Astrocyte of the cerebellum (primary cell): ENCODE results near the gene TARP.
"Not testable (repeated sequence)": the region's sequence is repeated elsewhere in the genome, so short reads cannot be mapped to it uniquely, and the experiment has no call there.

ENCODE experiments used
- DNase-seq: peaks from one replicate; pipeline ENCODE4 v3.0.0-alpha.2; 2011; ENCODE audit warnings: low read depth
- H3K4me3 ChIP-seq: 2 replicates; pipeline ENCODE4 v1.5.1; 2011; ENCODE audit warnings: mild to moderate bottlenecking, low read depth, low read length, moderate library complexity
- CTCF ChIP-seq: IDR thresholded peaks from 2 replicates; pipeline ENCODE4 v1.5.1; 2012; ENCODE audit warnings: low read length, low read depth, moderate library complexity, mild to moderate bottlenecking; ENCODE audit errors: missing control alignments
- in situ Hi-C: cut with HindIII; loops from 2 replicates; pipeline ENCODE4 v1.10.0; 2017; ENCODE audit warnings: low sequenced_read_pairs

TARP gene

DNA sequence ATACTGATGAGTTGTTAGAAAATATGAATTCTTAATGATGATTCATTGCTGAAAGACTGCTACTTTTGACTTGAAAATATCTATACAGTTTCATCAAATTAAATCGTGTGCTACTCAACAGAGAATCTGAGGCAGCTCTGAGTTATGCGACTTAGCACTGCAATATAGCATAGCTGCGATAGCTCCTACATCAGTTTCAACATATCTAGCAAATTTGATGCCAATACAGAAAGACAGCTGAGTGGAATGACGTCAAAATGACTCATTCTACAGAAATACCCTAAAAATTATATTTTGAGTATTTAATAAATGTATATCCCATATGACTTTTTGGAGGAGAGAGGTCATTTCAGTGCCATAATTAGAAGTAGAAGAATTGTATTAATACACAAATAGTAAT, 1.1 kb upstream of the TARP start:
- no peak overlapping the region for H3K4me3 ChIP-seq
- in situ Hi-C loops = no loop called here
- DNase-seq = no peak
- TF ChIP-seq CTCF = no peak

GRCh38 chr7:38270405-38270804, 3.0 kb downstream of the TARP start:
- H3K4me3 ChIP-seq, DNase-seq, in situ Hi-C loops: not testable (repeated sequence)

DNA sequence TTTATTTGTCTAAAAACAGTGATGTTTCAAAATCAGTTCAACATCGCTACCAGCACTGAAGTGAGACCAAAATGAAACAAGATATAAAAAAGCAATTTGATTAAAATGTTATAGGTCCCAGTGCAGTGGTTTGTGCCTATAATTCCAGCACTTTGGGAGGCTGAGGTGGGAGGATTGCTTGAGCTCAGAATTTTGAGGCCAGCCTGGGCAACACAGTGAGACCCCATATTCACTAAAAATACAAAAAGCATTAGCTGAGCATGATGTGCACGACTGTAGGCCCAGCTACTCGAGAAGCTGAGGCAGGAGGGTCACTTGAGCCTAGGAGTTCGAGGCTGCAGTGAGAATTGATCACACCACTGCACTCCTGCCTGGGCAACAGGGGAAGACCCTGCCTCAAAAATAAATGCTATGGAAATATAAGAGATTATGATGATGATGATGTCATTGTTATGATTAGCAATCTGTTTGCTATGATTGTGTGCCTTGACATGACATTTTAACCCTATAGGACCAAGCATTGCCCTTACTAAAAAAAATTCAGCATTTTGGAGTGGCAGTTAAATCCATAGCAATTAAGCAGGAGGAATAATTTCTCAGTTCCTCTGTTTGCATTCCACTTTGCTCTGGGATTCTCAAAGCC, 3.6 kb downstream of the TARP start:
- DNase-seq, in situ Hi-C loops, H3K4me3 ChIP-seq: not testable (repeated sequence)

- DNase-seq, in situ Hi-C loops, H3K4me3 ChIP-seq: not testable (repeated sequence)
Measured at GRCh38 chr7:38265958-38266357, 7.5 kb downstream of the TARP start.

DNA sequence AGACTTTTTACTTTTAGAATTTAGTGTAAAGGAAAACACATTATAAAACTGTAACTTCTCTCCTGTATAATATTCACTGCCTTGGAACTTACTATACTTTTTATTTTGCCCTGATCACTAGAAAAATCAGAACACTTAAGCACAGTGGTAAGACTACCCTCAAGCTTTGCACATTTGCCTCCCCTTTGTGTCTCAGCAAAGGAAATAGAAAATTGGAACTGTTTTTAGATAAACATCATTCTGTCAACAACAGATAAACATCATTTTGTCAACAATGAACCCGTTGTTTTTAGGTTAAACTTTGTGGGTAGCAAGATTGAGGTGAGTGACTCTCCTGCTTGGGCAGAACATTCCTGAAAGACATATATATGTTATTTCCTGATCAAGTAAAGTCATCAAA, 8.8 kb downstream of the TARP start:
- in situ Hi-C loops, DNase-seq, H3K4me3 ChIP-seq: not testable (repeated sequence)

DNA sequence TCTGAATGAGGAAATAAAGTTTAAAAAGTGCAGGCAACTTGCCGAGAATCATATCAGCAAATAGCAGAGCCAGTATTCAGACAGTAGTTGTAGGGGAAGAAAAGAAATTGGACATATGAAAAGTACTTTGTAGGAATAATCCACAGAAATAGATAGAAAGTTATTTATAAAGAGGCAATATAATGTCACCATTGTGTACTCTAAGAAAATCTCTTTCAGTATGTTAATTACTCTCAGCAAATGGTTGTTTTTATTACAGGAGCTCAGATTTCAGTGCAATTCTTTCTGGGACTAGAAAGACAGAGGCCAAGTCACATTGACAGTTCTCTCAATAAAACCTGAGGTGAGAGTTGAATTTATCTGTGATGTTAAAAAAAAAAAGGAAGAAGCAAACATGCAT, 10.2 kb downstream of the TARP start:
- in situ Hi-C loops, DNase-seq, H3K4me3 ChIP-seq: not testable (repeated sequence)

- in situ Hi-C loops = no loop called here
- no peak for DNase-seq
Measured at GRCh38 chr7:38262545-38262944, 10.9 kb downstream of the TARP start.

GRCh38 chr7:38262026-38262425, 11.4 kb downstream of the TARP start:
- DNase-seq, H3K4me3 ChIP-seq, in situ Hi-C loops: not testable (repeated sequence)

More at GRCh38 chr7:38262545-38262944, 10.9 kb downstream of the TARP start:
- no peak overlapping the region for H3K4me3 ChIP-seq
- no peak for TF ChIP-seq CTCF

DNA sequence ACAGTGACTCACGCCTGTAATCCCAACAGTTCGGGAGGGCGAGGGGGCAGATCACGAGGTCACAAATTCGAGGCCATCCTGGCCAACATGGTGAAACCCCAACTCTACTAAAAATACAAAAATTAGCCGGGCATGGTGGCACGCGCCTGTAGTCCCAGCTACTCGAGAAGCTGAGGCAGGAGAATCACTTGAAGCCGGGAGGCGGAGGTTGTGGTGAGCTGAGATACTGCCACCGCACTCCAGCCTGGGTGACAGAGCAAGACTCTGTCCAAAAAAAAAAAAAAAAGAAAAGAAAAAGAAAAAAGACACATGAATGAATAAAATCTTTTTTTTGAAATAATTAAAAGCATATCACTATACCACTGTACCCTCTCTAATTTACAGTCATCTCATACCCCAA, 11.8 kb downstream of the TARP start:
- in situ Hi-C loops, DNase-seq, H3K4me3 ChIP-seq: not testable (repeated sequence)

DNA sequence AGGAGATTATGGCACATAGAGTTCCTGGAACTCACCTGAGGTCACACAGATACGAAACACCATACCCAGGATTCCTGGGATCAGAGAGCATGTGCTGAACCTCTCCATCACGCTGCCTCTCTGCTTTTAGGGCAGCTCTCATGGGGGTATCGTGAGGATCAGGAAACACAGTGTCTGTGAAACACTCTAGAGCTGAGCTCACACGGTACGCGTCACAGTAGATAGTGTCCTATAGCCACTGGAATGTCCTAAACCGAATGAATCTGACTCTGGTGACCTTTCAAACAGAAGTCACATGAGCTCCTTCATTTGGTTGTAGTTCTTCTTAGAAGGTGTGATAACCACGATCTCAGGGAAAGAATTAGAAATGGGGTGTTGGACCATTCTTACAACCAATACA, 14.3 kb downstream of the TARP start:
- DNase-seq, H3K4me3 ChIP-seq, in situ Hi-C loops: not testable (repeated sequence)

DNA sequence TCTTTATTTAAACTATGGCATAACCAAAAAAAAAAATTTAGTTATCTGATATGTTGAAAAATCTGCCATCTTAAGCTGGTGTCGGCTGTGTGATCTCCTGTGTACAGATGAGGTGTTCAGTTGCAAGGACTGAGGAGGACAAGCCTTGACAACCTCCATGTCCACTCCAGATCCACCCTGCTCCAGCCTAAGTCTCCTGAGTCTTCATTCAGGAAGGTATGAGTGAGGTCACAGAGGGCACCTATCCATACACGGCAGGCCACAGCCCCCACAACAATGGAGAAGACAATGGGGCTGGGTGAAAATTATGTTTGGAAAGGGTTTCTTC, 16.1 kb downstream of the TARP start:
- TF ChIP-seq CTCF = no peak
- H3K4me3 ChIP-seq = no peak overlapping the region
- in situ Hi-C loops = no loop called here

GRCh38 chr7:38249849-38250248, 23.6 kb downstream of the TARP start:
- DNase-seq, H3K4me3 ChIP-seq, in situ Hi-C loops: not testable (repeated sequence)

More for the DNA sequence above, 16.1 kb downstream of the TARP start:
- DNase-seq = no peak
